Mesodermal cell (in vitro differentiated cells): Measurements from ENCODE around the gene JARID2.

Experiments
- H3K27ac ChIP-seq: 2 replicates; pipeline ENCODE4 v1.7.0; 2013; ENCODE audit warnings: mild to moderate bottlenecking, low read depth, low read length, moderate library complexity; ENCODE audit not compliant: severe bottlenecking
- H3K36me3 ChIP-seq: 2 replicates; pipeline ENCODE4 v1.7.1; 2013; ENCODE audit warnings: mild to moderate bottlenecking, low read length, moderate library complexity; ENCODE audit not compliant: control insufficient read depth, insufficient read depth
- H3K4me1 ChIP-seq: one replicate; pipeline ENCODE4 v1.7.1; 2013; ENCODE audit warnings: mild to moderate bottlenecking, low read length; ENCODE audit not compliant: insufficient read depth, control insufficient read depth, poor library complexity, severe bottlenecking
- H3K4me3 ChIP-seq: 2 replicates; pipeline ENCODE4 v1.7.0; 2013; ENCODE audit warnings: low read length, control low read depth, mild to moderate bottlenecking; ENCODE audit not compliant: insufficient read depth, poor library complexity, severe bottlenecking; ENCODE audit errors: extremely low read depth
- H3K9me3 ChIP-seq: 2 replicates; pipeline ENCODE4 v1.7.1; 2013; ENCODE audit warnings: mild to moderate bottlenecking, low read length, moderate library complexity; ENCODE audit not compliant: control insufficient read depth
- WGBS, 2 experiments: methylation state at CpG; one replicate each; pipeline ENCODE4 v1.1.5; 2013; ENCODE audit warnings: missing lambda C conversion rate in 2 of 2; ENCODE audit not compliant: insufficient coverage in 2 of 2; 5-methylcytosine and 5-hydroxymethylcytosine counted together

The JARID2 gene

DNA sequence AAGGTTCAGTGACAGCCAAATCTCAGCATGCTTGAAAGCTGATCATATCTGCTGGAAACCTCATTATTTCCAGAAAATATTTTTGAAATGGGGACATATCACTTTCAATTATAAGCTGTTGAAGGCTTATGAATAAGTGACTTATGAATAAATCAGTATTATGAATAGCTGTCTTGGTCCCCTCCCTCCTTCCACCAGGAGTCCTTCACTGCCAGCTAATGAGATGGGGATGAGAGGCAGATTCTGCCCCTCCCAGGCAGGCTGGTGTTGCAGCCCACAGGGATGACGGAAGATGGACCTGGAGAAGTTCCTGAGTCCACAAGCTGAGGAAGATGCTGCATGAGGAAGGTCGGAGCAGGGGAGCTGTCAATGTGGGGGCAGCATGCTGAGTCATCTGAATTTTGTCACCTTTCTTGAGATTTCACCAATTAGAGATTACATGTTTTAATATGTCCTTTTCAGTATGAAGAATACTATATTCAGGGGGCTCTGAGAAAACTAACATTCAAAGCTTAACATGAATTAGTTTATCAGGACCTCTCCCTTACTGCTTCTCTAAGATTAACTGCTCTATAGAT is 304.8 kb downstream of the JARID2 start:
- WGBS, 2 experiments: 75 to 90% methylated on average over 1 to 2 of the region's 2 CpGs
- Histone ChIP-seq H3K4me1 (peaks cover 24% of the 10 kb centered on the region), H3K9me3 (no peaks in the 10 kb centered on the region)

DNA sequence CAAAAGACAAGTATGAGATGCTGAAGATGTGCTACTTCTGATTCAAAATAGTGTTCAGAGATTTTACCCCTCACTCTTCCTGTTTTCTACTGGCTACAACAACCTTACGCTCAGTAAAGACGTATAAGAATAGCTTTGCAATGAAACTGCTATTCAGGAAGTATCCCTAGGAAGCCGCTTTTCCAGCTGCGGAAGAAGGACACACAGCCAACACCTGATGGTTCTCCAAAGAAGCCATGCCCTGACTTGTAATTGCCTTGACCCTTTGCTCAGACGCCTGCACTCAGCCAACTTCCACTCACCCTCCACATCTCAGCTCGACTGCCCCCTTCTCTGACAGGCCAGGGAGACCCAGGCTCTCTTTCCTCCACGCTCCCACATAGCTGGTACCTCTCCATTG is 305.4 kb downstream of the JARID2 start:
- WGBS, 2 experiments: 86 to 95% methylated on average over 6 of the region's 7 CpGs
- Histone ChIP-seq H3K36me3 (no peaks in the 10 kb centered on the region), H3K4me3 (no peak overlapping the region), H3K9me3 (no peaks in the 10 kb centered on the region), H3K27ac (peak overlapping the region; percentile 69), H3K4me1 (peaks cover 24% of the 10 kb centered on the region)

More for the DNA sequence above, 304.8 kb downstream of the JARID2 start:
- Histone ChIP-seq H3K36me3 (no peaks in the 10 kb centered on the region), H3K4me3 (no peak overlapping the region), H3K27ac (no peak overlapping the region)

- 62 to 64% methylated on average over 5 to 6 of the region's 6 CpGs for WGBS, 2 experiments
- Histone ChIP-seq H3K36me3 (no peaks in the 10 kb centered on the region), H3K4me3 (no peak overlapping the region), H3K9me3 (no peaks in the 10 kb centered on the region), H3K4me1 (peaks cover 22% of the 10 kb centered on the region), H3K27ac (peak overlapping the region; percentile 69)
Measured at GRCh38 chr6:15551798-15552197, 305.9 kb downstream of the JARID2 start.

GRCh38 chr6:15553031-15553430 is 307.2 kb downstream of the JARID2 start:
- no CpG with 5 or more reads among the region's 2 CpGs for WGBS, 2 experiments

DNA sequence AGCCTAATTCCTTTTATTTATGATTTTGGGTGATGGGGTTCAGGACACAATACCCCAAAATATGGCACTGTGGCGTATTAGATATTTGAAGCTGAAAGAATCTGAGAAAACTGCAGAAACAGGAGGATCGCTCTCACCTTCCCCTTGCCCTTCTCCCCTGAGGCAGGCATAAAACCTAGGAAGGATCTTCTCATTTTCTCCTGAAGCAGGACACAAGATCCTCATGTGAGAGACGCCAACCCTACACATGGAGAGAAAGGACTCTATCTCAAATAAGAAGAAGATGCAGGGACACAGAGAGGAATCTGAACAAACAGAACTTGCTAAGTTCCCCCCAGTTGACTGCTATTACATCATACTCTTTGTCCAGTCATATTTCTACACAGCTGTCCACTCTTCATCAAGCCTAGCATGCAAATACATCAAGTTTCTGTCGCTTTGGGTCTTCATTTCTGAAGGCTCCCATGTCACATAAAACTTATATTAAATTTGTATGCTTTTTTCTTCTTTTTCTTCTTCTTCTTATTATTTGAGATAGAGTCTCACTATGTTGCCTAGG is 307.9 kb downstream of the JARID2 start:
- WGBS, 2 experiments: no CpG with 5 or more reads among the region's 4 CpGs
- no peaks in the 10 kb centered on the region for H3K9me3 ChIP-seq
- no peaks in the 10 kb centered on the region for H3K36me3 ChIP-seq
- H3K27ac ChIP-seq: no peak overlapping the region
- H3K4me3 ChIP-seq: no peak overlapping the region
- peaks cover 18% of the 10 kb centered on the region for H3K4me1 ChIP-seq

More at GRCh38 chr6:15553031-15553430, 307.2 kb downstream of the JARID2 start:
- H3K9me3 ChIP-seq: no peaks in the 10 kb centered on the region
- no peaks in the 10 kb centered on the region for H3K36me3 ChIP-seq
- no peak overlapping the region for H3K27ac ChIP-seq
- H3K4me3 ChIP-seq: no peak overlapping the region
- peaks cover 18% of the 10 kb centered on the region for H3K4me1 ChIP-seq

GRCh38 chr6:15554728-15555100 is 308.8 kb downstream of the JARID2 start:
- peaks cover 18% of the 10 kb centered on the region for H3K4me1 ChIP-seq
- no peaks in the 10 kb centered on the region for H3K36me3 ChIP-seq
- no peak overlapping the region for H3K27ac ChIP-seq
- H3K9me3 ChIP-seq: no peaks in the 10 kb centered on the region
- 89 to 99% methylated on average over 4 to 5 of the region's 6 CpGs for WGBS, 2 experiments
- no peak overlapping the region for H3K4me3 ChIP-seq

DNA sequence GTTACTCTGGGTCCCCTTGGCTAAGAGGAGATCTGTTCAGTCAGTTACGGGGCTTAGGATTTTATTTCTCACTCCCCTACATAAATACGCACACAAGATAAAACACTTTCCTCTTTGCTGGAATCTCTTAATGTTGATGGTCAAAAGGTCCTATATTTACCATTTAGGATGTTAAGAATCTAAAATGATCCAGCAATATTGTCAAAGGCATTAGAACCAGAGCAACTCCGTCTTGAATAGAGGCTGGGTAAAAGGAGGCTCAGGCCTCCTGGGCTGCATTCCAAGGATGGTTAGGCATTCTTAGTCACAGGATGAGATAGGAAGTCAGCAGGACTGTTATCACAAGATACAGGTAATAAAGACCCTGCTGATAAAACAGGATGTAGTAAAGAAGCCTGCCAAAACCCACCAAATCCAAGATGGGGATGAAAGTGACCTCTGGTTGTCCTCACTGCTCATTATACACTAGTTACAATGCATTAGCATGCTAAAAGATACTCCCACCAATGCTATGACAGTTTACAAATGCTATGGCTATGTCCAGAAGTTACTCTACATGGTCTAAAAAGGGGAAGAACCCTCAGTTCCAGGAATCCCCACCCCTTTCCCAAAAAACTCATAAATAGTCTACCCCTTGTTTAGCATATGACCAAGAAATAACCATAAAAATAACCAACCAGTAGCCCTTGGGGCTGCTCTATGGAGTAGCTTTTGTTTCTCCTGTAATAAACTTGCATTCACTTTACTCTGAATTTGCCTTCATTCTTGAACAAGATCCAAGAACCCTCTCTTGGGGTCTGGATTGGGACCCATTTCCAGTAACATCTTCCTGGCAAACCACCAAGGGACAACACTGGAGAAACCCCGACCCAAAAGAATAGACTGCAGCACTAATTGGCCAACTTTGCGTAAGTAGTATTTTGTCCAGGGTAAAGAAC is 309.5 kb downstream of the JARID2 start:
- Histone ChIP-seq H3K36me3 (no peaks in the 10 kb centered on the region), H3K9me3 (no peaks in the 10 kb centered on the region), H3K4me1 (peaks cover 18% of the 10 kb centered on the region), H3K27ac (no peak overlapping the region), H3K4me3 (no peak overlapping the region)
- WGBS, 2 experiments: 86 to 100% methylated on average over 1 to 2 of the region's 5 CpGs

GRCh38 chr6:15556711-15557110 is 310.8 kb downstream of the JARID2 start:
- Histone ChIP-seq H3K4me1 (peaks cover 9% of the 10 kb centered on the region), H3K9me3 (no peaks in the 10 kb centered on the region), H3K36me3 (no peaks in the 10 kb centered on the region), H3K27ac (no peak overlapping the region), H3K4me3 (no peak overlapping the region)
- 100% methylated on average over 1 of the region's 1 CpG; no CpG with 5 or more reads in 1 of the 2 experiments for WGBS, 2 experiments

GRCh38 chr6:15557174-15557573 is 311.3 kb downstream of the JARID2 start:
- no peak overlapping the region for H3K4me3 ChIP-seq
- H3K36me3 ChIP-seq: no peaks in the 10 kb centered on the region

DNA sequence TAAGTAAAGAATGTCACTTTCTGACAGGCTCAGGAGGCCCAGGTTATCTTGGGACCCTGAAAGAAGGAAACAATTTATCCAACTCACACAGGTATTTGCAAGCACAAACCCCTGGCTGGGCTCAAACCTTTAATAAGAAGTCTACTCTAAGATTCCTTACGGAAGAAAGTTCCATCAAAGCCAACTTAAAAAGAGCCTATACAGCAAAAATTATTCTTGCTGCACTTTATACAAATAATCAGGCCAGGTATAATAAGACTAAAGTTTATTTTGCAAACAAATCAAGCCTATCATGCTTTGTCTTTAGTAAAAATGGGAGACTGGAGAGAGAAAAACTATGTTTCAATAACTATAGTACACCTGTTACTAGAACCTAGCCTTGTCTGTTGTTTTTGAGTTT is 314.8 kb downstream of the JARID2 start:
- H3K9me3 ChIP-seq: no peaks in the 10 kb centered on the region
- no peaks in the 10 kb centered on the region for H3K36me3 ChIP-seq
- H3K4me1 ChIP-seq: no peaks in the 10 kb centered on the region
- H3K4me3 ChIP-seq: no peak overlapping the region
- WGBS, 2 experiments: no CpG with 5 or more reads among the region's 1 CpG
- H3K27ac ChIP-seq: no peak overlapping the region

More at GRCh38 chr6:15557174-15557573, 311.3 kb downstream of the JARID2 start:
- no peaks in the 10 kb centered on the region for H3K9me3 ChIP-seq
- no peak overlapping the region for H3K27ac ChIP-seq
- H3K4me1 ChIP-seq: peaks cover 5% of the 10 kb centered on the region
